ENCODE results near the gene C11orf16.

The C11orf16 gene

GRCh38 chr11:8926236-8926635, 6.5 kb downstream of the C11orf16 start:
- no peak overlapping the region for H3K4me3 ChIP-seq (ENCODE audit: low read depth, low read length)
- TF ChIP-seq, protein P1, sequence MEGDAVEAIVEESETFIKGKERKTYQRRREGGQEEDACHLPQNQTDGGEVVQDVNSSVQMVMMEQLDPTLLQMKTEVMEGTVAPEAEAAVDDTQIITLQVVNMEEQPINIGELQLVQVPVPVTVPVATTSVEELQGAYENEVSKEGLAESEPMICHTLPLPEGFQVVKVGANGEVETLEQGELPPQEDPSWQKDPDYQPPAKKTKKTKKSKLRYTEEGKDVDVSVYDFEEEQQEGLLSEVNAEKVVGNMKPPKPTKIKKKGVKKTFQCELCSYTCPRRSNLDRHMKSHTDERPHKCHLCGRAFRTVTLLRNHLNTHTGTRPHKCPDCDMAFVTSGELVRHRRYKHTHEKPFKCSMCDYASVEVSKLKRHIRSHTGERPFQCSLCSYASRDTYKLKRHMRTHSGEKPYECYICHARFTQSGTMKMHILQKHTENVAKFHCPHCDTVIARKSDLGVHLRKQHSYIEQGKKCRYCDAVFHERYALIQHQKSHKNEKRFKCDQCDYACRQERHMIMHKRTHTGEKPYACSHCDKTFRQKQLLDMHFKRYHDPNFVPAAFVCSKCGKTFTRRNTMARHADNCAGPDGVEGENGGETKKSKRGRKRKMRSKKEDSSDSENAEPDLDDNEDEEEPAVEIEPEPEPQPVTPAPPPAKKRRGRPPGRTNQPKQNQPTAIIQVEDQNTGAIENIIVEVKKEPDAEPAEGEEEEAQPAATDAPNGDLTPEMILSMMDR (IDR thresholded peaks at IDR 0.05; ENCODE audit: low read depth, low read length): no peak
- in situ Hi-C loops (cut with HindIII; ENCODE audit: low sequenced_read_pairs): no loop called here
- DNase-seq (ENCODE audit: low read depth, low spot score): no peak

DNA sequence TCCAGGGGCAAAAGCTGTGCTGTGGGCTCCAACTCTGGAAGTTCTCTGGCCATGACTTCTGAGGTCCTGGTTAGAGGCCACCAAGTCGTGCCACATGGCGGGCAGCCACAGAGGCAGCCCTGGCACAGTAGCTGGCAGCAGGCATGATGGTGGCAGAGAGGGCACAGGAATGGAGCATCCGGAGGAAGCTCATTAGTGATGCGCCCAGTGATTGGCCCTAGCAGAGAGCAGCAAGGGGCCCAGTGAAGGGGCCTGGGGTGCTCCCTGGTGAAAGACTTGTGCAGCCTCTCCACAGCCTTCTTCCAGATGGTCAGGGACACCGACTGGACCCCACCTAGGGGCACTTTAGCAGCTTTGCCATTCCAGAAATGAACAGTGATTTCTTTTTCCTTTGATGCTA, 7.0 kb downstream of the C11orf16 start:
- no peak for DNase-seq (ENCODE audit: low read depth, low spot score)
- H3K4me3 ChIP-seq (ENCODE audit: low read depth, low read length): no peak overlapping the region
- TF ChIP-seq, protein P1 (IDR thresholded peaks at IDR 0.05; ENCODE audit: low read depth, low read length): no peak
- in situ Hi-C loops (cut with HindIII; ENCODE audit: low sequenced_read_pairs): no loop called here

- in situ Hi-C loops (cut with HindIII; ENCODE audit: low sequenced_read_pairs): no loop called here
- H3K4me3 ChIP-seq (ENCODE audit: low read depth, low read length): no peak overlapping the region
- DNase-seq (ENCODE audit: low read depth, low spot score): no peak
- TF ChIP-seq, protein P1 (IDR thresholded peaks at IDR 0.05; ENCODE audit: low read depth, low read length): no peak
Observed at GRCh38 chr11:8922691-8923090, 10.1 kb downstream of the C11orf16 start.

GRCh38 chr11:8917157-8917825, 15.5 kb downstream of the C11orf16 start:
- in situ Hi-C loops (cut with HindIII; ENCODE audit: low sequenced_read_pairs): no loop called here
- DNase-seq (ENCODE audit: low read depth, low spot score): peak; percentile 95
- H3K4me3 ChIP-seq (ENCODE audit: low read depth, low read length): no peak overlapping the region
- TF ChIP-seq, protein P1 (IDR thresholded peaks at IDR 0.05; ENCODE audit: low read depth, low read length): no peak

DNA sequence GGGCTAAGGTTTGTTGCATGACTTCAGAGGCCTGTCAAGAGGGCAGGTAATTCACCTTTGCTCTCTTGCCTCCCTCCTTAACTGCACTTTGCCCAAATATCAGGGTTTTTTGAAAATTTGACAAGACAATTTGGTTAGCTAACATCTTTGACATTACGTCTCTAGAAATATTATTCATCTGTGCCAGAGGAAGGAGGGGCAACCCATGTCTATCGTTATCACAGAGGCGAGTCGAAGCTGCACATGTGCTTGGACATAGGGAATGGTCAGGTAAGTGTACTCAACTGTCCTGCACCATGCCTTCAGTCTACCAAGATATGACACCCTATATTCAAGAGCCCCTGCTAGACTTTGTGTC, 18.1 kb downstream of the C11orf16 start:
- TF ChIP-seq, protein P1 (IDR thresholded peaks at IDR 0.05; ENCODE audit: low read depth, low read length): no peak
- no peak overlapping the region for H3K4me3 ChIP-seq (ENCODE audit: low read depth, low read length)
- DNase-seq (ENCODE audit: low read depth, low spot score): no peak
- in situ Hi-C loops (cut with HindIII; ENCODE audit: low sequenced_read_pairs): no loop called here

GRCh38 chr11:8913961-8914660, 18.6 kb downstream of the C11orf16 start:
- in situ Hi-C loops (cut with HindIII; ENCODE audit: low sequenced_read_pairs): no loop called here
- H3K4me3 ChIP-seq (ENCODE audit: low read depth, low read length): peak overlapping the region; percentile 7

More at GRCh38 chr11:8913961-8914660, 18.6 kb downstream of the C11orf16 start:
- TF ChIP-seq, protein P1 (IDR thresholded peaks at IDR 0.05; ENCODE audit: low read depth, low read length): peak; percentile 85
- peak; percentile 41 for DNase-seq (ENCODE audit: low read depth, low spot score)
